Prostate gland (tissue), 2 donors: ENCODE measurements around the gene VSIR.

Experiments
- POLR2A ChIP-seq: fragments of 450-650 bp; IDR thresholded peaks from one replicate; pipeline ENCODE4 v1.6.1; 2016; ENCODE audit warnings: antibody characterized with exemption, mild to moderate bottlenecking
- TF ChIP-seq, protein P1 (sequence below), 4 experiments: fragments of 200-600 bp in 2 of 4; fragments of 450-650 bp in 2 of 4; sonication (generic) in 2 of 4; IDR thresholded peaks; 1 replicate in 3 of 4; 2 replicates in 1 of 4; pipeline ENCODE4 v1.5.1; 2016 to 2019; ENCODE audit warnings: antibody characterized with exemption in 4 of 4, mild to moderate bottlenecking in 2 of 4, moderate library complexity in 2 of 4

- TF ChIP-seq POLR2A, result no peak
- TF ChIP-seq, protein P1, sequence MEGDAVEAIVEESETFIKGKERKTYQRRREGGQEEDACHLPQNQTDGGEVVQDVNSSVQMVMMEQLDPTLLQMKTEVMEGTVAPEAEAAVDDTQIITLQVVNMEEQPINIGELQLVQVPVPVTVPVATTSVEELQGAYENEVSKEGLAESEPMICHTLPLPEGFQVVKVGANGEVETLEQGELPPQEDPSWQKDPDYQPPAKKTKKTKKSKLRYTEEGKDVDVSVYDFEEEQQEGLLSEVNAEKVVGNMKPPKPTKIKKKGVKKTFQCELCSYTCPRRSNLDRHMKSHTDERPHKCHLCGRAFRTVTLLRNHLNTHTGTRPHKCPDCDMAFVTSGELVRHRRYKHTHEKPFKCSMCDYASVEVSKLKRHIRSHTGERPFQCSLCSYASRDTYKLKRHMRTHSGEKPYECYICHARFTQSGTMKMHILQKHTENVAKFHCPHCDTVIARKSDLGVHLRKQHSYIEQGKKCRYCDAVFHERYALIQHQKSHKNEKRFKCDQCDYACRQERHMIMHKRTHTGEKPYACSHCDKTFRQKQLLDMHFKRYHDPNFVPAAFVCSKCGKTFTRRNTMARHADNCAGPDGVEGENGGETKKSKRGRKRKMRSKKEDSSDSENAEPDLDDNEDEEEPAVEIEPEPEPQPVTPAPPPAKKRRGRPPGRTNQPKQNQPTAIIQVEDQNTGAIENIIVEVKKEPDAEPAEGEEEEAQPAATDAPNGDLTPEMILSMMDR (IDR thresholded peaks at IDR 0.05), result no peak
Measured at GRCh38 chr10:71770789-71771188, 2.5 kb downstream of the VSIR start.
